GM21723 (cell line): ENCODE measurements around the gene CBX5.
"Not testable (repeated sequence)": the region's sequence is repeated elsewhere in the genome, so short reads cannot be mapped to it uniquely, and the experiment has no call there.

Experiments
- ATAC-seq: cut with Tn5 transposase; IDR thresholded peaks from one replicate; pipeline ENCODE4 v1.9.1; 2021; ENCODE audit warnings: mild to moderate bottlenecking, moderate library complexity; ENCODE audit not compliant: unreplicated experiment

CBX5 gene

GRCh38 chr12:54294953-54295566, 15.1 kb upstream of the CBX5 start:
- no peak for ATAC-seq

GRCh38 chr12:54294152-54294952, 14.4 kb upstream of the CBX5 start:
- ATAC-seq: peak; percentile 59

GRCh38 chr12:54292931-54293241, 13.0 kb upstream of the CBX5 start:
- ATAC-seq: no peak

GRCh38 chr12:54292083-54292930, 12.4 kb upstream of the CBX5 start:
- ATAC-seq: no peak

GRCh38 chr12:54287261-54288157, 7.6 kb upstream of the CBX5 start:
- no peak for ATAC-seq

- no peak for ATAC-seq
Measured at GRCh38 chr12:54286042-54287030, 6.4 kb upstream of the CBX5 start.

- ATAC-seq: no peak
Measured at GRCh38 chr12:54285150-54286041, 5.5 kb upstream of the CBX5 start.

- not testable (repeated sequence) for ATAC-seq
Measured at GRCh38 chr12:54284070-54284780, 4.3 kb upstream of the CBX5 start.

GRCh38 chr12:54282949-54283593, 3.1 kb upstream of the CBX5 start:
- no peak for ATAC-seq

GRCh38 chr12:54281694-54282093, 1.8 kb upstream of the CBX5 start:
- ATAC-seq: not testable (repeated sequence)

GRCh38 chr12:54281261-54281638, 1.3 kb upstream of the CBX5 start:
- not testable (repeated sequence) for ATAC-seq

GRCh38 chr12:54280468-54281260, 742 bp upstream of the CBX5 start, which contains the start of gene HNRNPA1:
TSS of gene HNRNPA1 (plus strand) at chr12:54280726. CDS start at chr12:54280808, 82 bp downstream.
- ATAC-seq: peak; percentile 88

- no peak for ATAC-seq
Measured at GRCh38 chr12:54279227-54279631, 693 bp downstream of the CBX5 start.

GRCh38 chr12:54277823-54278276, 2.1 kb downstream of the CBX5 start:
- no peak for ATAC-seq

GRCh38 chr12:54276368-54276767, 3.6 kb downstream of the CBX5 start:
- ATAC-seq: no peak

- ATAC-seq: no peak
Measured at GRCh38 chr12:54273981-54274380, 5.9 kb downstream of the CBX5 start.
